Measurements from ENCODE around the gene TPTE2. TPM values are rescaled to one million over a fixed set of nuclear protein-coding genes. Genes with fewer than 3 reads are reported as not detected.

TPTE2 gene
- total and polyA plus RNA-seq, 9 of the 15 experiments (the other 6 are each of a cell fraction or from before 2014, with no cell fraction given) = not detected

DNA sequence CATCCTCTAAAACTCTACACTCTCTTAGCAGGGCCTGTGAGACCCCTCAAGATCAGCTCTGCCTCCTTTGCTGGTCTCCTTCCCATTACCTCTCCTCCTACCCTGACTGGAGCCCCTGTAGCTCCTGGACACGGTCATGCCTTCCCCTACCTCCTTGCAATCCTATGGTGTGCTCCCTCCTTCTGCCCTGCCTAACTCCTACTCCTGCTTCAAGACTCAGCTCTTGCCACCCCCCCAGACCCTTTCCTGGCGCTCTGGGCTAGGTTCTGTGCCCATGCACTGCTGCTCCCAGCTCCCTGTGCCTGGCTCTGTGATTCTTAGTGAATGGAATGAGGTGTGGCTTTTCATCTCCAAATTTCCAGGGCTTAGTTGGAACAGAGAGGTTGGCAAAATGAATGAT lies 28.0 kb upstream of the TPTE2 start:
- intact Hi-C loops (cut with micrococcal nuclease) = no loop called here
- Histone ChIP-seq H3K9me3 (replicated peaks; ENCODE audit: control insufficient read depth, insufficient read depth, low read depth, low read length) (no peaks in the 10 kb centered on the region; the same call in 1 of the 2 replicates), H4K20me1 (replicated peaks; ENCODE audit: control insufficient read depth, insufficient read depth, low read length) (no peaks in the 10 kb centered on the region), H2AFZ (ENCODE audit: low read depth, low read length) (no peak overlapping the region), H3K9me1 (ENCODE audit: control insufficient read depth, insufficient read depth, low read length) (no peaks in the 10 kb centered on the region), H3K27ac (ENCODE audit: extremely low read depth, low read depth, low read length) (no peak overlapping the region), H3K4me3 (no peak overlapping the region), H3K9ac (ENCODE audit: insufficient read depth in 1 of 2, low read depth in 2 of 2, low read length in 2 of 2) (no peak overlapping the region), H3K4me2 (ENCODE audit: insufficient read depth, low read length) (no peak overlapping the region), H3K27me3 (ENCODE audit: control insufficient read depth in 2 of 2, insufficient read depth in 2 of 2, low read length in 2 of 2) (no peaks in the 10 kb centered on the region), H3K36me3 (ENCODE audit: control insufficient read depth, insufficient read depth, low read length) (no peaks in the 10 kb centered on the region), H3K4me1 (replicated peaks in 1 of 2; ENCODE audit: control insufficient read depth in 2 of 2, insufficient read depth in 2 of 2, low read length in 2 of 2) (peaks cover 3 to 4% of the 10 kb centered on the region in 2 experiments; a peak in 3 of 5 replicates), H3K79me2 (ENCODE audit: control insufficient read depth, insufficient read depth, low read length) (no peaks in the 10 kb centered on the region)
- DNase-seq (ENCODE audit: extremely low read depth in 1 of 4, low spot score in 3 of 4) = no peak
- no TSS peak for BruUV-seq (replicated peaks)
- ChIA-PET CTCF (ENCODE audit: low intra/inter-chr PET ratio) (no interaction called here), POLR2A (interaction anchor here (1.0 kb wide), 1 partner anchor 9 kb away, joined by 3 read pairs; no protein-coding TSS in a partner anchor)
- in situ Hi-C loops (cut with MboI) = no loop called here
- FAIRE-seq = no peak
- no peak for ATAC-seq
- WGBS (ENCODE audit: insufficient coverage, low coverage, missing lambda C conversion rate) = 0% methylated on average over 2 of the region's 2 CpGs
- TF ChIP-seq, protein P1, sequence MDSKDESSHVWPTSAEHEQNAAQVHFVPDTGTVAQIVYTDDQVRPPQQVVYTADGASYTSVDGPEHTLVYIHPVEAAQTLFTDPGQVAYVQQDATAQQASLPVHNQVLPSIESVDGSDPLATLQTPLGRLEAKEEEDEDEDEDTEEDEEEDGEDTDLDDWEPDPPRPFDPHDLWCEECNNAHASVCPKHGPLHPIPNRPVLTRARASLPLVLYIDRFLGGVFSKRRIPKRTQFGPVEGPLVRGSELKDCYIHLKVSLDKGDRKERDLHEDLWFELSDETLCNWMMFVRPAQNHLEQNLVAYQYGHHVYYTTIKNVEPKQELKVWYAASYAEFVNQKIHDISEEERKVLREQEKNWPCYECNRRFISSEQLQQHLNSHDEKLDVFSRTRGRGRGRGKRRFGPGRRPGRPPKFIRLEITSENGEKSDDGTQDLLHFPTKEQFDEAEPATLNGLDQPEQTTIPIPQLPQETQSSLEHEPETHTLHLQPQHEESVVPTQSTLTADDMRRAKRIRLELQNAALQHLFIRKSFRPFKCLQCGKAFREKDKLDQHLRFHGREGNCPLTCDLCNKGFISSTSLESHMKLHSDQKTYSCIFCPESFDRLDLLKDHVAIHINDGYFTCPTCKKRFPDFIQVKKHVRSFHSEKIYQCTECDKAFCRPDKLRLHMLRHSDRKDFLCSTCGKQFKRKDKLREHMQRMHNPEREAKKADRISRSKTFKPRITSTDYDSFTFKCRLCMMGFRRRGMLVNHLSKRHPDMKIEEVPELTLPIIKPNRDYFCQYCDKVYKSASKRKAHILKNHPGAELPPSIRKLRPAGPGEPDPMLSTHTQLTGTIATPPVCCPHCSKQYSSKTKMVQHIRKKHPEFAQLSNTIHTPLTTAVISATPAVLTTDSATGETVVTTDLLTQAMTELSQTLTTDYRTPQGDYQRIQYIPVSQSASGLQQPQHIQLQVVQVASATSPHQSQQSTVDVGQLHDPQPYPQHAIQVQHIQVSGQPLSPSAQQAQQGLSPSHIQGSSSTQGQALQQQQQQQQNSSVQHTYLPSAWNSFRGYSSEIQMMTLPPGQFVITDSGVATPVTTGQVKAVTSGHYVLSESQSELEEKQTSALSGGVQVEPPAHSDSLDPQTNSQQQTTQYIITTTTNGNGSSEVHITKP (IDR thresholded peaks at IDR 0.05; ENCODE audit: partially characterized antibody) = no peak
- TF ChIP-seq NCOA6 (IDR thresholded peaks at IDR 0.05) = no peak
- no peak for TF ChIP-seq BHLHE40 (IDR thresholded peaks at IDR 0.05; ENCODE audit: low read length)
- TF ChIP-seq, protein P2, sequence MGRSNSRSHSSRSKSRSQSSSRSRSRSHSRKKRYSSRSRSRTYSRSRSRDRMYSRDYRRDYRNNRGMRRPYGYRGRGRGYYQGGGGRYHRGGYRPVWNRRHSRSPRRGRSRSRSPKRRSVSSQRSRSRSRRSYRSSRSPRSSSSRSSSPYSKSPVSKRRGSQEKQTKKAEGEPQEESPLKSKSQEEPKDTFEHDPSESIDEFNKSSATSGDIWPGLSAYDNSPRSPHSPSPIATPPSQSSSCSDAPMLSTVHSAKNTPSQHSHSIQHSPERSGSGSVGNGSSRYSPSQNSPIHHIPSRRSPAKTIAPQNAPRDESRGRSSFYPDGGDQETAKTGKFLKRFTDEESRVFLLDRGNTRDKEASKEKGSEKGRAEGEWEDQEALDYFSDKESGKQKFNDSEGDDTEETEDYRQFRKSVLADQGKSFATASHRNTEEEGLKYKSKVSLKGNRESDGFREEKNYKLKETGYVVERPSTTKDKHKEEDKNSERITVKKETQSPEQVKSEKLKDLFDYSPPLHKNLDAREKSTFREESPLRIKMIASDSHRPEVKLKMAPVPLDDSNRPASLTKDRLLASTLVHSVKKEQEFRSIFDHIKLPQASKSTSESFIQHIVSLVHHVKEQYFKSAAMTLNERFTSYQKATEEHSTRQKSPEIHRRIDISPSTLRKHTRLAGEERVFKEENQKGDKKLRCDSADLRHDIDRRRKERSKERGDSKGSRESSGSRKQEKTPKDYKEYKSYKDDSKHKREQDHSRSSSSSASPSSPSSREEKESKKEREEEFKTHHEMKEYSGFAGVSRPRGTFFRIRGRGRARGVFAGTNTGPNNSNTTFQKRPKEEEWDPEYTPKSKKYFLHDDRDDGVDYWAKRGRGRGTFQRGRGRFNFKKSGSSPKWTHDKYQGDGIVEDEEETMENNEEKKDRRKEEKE (IDR thresholded peaks at IDR 0.05; ENCODE audit: borderline replicate concordance in 1 of 2, control insufficient read depth in 1 of 2, low read depth in 2 of 2, low read length in 1 of 2) = no peak
- TF ChIP-seq HDAC2 (IDR thresholded peaks at IDR 0.05) = no peak
- no peak for TF ChIP-seq ETV5 (CRISPR knock-in tag; IDR thresholded peaks at IDR 0.05; ENCODE audit: low read depth)
- TF ChIP-seq, protein P3, sequence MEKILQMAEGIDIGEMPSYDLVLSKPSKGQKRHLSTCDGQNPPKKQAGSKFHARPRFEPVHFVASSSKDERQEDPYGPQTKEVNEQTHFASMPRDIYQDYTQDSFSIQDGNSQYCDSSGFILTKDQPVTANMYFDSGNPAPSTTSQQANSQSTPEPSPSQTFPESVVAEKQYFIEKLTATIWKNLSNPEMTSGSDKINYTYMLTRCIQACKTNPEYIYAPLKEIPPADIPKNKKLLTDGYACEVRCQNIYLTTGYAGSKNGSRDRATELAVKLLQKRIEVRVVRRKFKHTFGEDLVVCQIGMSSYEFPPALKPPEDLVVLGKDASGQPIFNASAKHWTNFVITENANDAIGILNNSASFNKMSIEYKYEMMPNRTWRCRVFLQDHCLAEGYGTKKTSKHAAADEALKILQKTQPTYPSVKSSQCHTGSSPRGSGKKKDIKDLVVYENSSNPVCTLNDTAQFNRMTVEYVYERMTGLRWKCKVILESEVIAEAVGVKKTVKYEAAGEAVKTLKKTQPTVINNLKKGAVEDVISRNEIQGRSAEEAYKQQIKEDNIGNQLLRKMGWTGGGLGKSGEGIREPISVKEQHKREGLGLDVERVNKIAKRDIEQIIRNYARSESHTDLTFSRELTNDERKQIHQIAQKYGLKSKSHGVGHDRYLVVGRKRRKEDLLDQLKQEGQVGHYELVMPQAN (IDR thresholded peaks at IDR 0.05; ENCODE audit: borderline replicate concordance) = no peak
- no peak for TF ChIP-seq BRCA1 (IDR thresholded peaks at IDR 0.05)
- TF ChIP-seq BRCA1 (CRISPR knock-in tag; IDR thresholded peaks at IDR 0.05) = no peak
- TF ChIP-seq EWSR1 (IDR thresholded peaks at IDR 0.05; ENCODE audit: borderline replicate concordance, low read depth, partially characterized antibody) = no peak
- no peak for TF ChIP-seq ZNF764 (CRISPR knock-in tag; IDR thresholded peaks at IDR 0.05; ENCODE audit: low read depth)
- TF ChIP-seq CEBPG (CRISPR knock-in tag; IDR thresholded peaks at IDR 0.05) = no peak
- no peak for TF ChIP-seq CEBPG (tag; conservative IDR thresholded peaks at IDR 0.05 in 1 of 2, IDR thresholded peaks at IDR 0.05 in 1 of 2)

Measured in K562 (cell line).